Measurements from ENCODE around the gene ITPKB.
"Not testable (repeated sequence)": the region's sequence is repeated elsewhere in the genome, so short reads cannot be mapped to it uniquely, and the experiment has no call there.

Gene ITPKB

GRCh38 chr1:226723657-226724532 is 15.2 kb downstream of the ITPKB start:
- H3K27ac Mint-ChIP-seq, result peak overlapping the region; percentile 95
- H3K36me3 Mint-ChIP-seq, result peaks cover 15% of the 10 kb centered on the region
- H3K4me3 Mint-ChIP-seq, result peak overlapping the region; percentile 83

GRCh38 chr1:226722901-226723656 is 16.0 kb downstream of the ITPKB start:
- H3K27me3 Mint-ChIP-seq, result no peaks in the 10 kb centered on the region
- H3K27ac Mint-ChIP-seq, result peak overlapping the region; percentile 95
- peak overlapping the region; percentile 83 for H3K4me3 Mint-ChIP-seq
- H3K4me1 Mint-ChIP-seq, result peaks cover 94% of the 10 kb centered on the region
- H3K9me3 Mint-ChIP-seq, result no peaks in the 10 kb centered on the region
- peaks cover 13% of the 10 kb centered on the region for H3K36me3 Mint-ChIP-seq

More at GRCh38 chr1:226723657-226724532, 15.2 kb downstream of the ITPKB start:
- H3K4me1 Mint-ChIP-seq, result peaks cover 95% of the 10 kb centered on the region
- no peaks in the 10 kb centered on the region for H3K9me3 Mint-ChIP-seq
- H3K27me3 Mint-ChIP-seq, result no peaks in the 10 kb centered on the region

- Mint-ChIP-seq H3K4me1 (peaks cover 92% of the 10 kb centered on the region), H3K27me3 (no peaks in the 10 kb centered on the region), H3K27ac (peak overlapping the region; percentile 95), H3K9me3 (no peaks in the 10 kb centered on the region), H3K4me3 (peak overlapping the region; percentile 83), H3K36me3 (peaks cover 14% of the 10 kb centered on the region)
Measured at GRCh38 chr1:226722240-226722900, 16.7 kb downstream of the ITPKB start.

GRCh38 chr1:226720574-226720973 is 18.5 kb downstream of the ITPKB start:
- Mint-ChIP-seq H3K4me1 (peaks cover 91% of the 10 kb centered on the region), H3K36me3 (peaks cover 10% of the 10 kb centered on the region), H3K27ac (peak overlapping the region; percentile 97)
- not testable (repeated sequence) for H3K9me3 Mint-ChIP-seq, H3K4me3 Mint-ChIP-seq, H3K27me3 Mint-ChIP-seq

DNA sequence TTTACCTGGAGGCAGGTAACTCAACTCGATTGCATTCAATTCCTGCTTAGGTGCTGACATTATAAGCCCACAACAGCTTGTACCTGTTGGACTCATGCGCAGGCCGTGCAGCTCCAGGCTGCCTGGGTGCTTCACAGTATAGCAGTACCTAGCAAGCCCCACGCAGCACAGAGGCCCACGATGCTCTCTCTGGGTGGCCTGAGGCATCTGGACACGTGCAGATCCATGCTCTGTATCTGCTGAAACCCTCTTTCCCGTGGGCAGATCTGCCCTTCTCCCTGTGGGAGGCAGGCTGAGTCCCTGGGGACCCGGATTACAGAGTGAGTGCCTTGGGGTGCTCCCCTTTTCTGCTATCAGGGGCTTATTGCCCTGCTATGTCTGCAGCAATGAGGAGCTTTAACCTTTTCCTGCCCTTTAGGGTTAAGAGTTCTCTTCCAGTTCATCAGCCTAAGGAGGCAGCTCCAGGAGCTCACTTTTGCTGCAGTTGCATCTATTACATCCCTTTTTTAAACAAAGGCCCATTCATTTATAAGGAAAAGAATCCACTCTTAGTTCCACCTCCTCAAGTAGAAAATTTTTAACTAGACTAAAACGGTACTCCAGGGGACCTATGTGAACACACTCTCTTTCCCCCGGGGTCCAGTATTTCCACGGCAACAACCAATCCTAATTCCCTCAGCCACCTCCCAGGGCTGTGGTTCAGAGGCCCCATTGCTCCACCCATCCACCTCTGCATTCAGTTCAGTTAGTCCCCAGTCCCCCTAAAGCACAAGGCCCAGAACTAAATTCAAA is 19.3 kb downstream of the ITPKB start:
- peaks cover 91% of the 10 kb centered on the region for H3K4me1 Mint-ChIP-seq
- no peaks in the 10 kb centered on the region for H3K9me3 Mint-ChIP-seq
- H3K27me3 Mint-ChIP-seq, result no peaks in the 10 kb centered on the region
- peak overlapping the region; percentile 58 for H3K4me3 Mint-ChIP-seq
- H3K36me3 Mint-ChIP-seq, result peaks cover 10% of the 10 kb centered on the region
- H3K27ac Mint-ChIP-seq, result peak overlapping the region; percentile 97

DNA sequence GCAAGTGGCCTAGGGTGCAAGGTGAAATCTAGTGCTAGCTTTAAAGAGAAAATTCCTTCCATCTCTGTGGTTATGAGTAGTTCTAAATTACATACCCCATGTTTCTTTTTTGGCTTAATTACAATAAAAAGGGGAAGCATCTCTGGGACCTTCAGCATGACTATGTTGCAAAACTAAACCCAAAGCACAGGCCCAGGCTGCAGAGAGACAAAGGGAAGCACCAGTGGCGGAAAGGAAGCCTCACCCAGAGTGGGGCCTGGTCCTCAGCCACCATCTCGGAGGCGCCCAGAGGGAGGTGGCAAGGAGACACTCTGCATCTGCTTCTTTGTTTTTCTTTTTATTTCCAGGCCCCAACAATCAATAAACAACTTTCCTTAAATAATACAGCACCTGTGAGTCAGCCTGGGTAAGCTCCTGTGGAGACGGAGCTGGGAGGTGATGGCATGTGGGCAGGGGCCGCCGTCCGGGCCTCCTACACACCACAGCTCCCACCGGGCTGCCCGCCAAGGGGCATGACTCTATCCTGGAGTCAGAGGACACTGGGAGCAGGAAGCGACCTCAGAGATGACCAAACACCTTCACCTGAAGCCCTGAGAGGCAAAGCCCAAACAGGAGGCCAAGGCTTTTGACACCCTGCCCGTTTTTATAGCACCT is 21.7 kb downstream of the ITPKB start:
- H3K9me3 Mint-ChIP-seq, result no peaks in the 10 kb centered on the region
- H3K36me3 Mint-ChIP-seq, result peaks cover 17% of the 10 kb centered on the region
- H3K4me1 Mint-ChIP-seq, result peaks cover 91% of the 10 kb centered on the region
- H3K27ac Mint-ChIP-seq, result peak overlapping the region; percentile 84
- peak overlapping the region; percentile 57 for H3K4me3 Mint-ChIP-seq
- H3K27me3 Mint-ChIP-seq, result no peaks in the 10 kb centered on the region

- H3K27ac Mint-ChIP-seq, result peak overlapping the region; percentile 84
- peaks cover 17% of the 10 kb centered on the region for H3K36me3 Mint-ChIP-seq
- H3K9me3 Mint-ChIP-seq, result no peaks in the 10 kb centered on the region
- no peaks in the 10 kb centered on the region for H3K27me3 Mint-ChIP-seq
- peak overlapping the region; percentile 57 for H3K4me3 Mint-ChIP-seq
- peaks cover 92% of the 10 kb centered on the region for H3K4me1 Mint-ChIP-seq
Measured at GRCh38 chr1:226716577-226716976, 22.5 kb downstream of the ITPKB start.

GRCh38 chr1:226714148-226714547 is 24.9 kb downstream of the ITPKB start:
- Mint-ChIP-seq H3K9me3 (no peaks in the 10 kb centered on the region), H3K36me3 (peaks cover 14% of the 10 kb centered on the region), H3K4me1 (peaks cover 95% of the 10 kb centered on the region), H3K4me3 (no peak overlapping the region), H3K27ac (peak overlapping the region; percentile 99), H3K27me3 (no peaks in the 10 kb centered on the region)

DNA sequence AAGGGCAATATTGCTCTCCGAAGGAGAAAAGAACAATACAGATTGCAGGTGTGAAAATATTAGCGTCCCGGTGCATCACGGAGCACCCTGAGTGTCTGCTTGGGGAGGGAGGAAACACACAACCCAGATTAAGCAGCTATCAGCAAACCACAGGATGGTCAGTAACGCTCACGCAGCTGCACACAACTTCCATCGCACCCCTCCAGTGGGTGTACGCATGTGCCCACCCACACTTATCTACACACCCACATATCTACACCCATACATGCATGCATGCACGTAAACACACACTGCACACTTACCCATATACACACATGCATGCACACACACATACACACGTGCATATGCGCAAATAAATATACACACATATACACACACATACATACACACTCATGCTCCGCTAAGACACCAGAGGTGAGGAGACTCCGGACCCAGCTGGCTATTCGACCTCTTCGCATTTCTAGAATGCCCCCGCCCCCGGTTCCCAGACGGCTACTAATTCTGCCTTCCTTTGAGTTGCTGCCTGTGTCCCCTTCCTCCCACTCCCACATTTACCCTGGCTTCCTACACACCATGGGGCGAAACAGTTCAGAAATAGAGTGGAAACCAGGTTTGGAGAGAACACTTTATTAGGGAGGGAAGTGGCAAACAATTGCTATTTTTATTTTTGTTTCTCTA is 26.2 kb downstream of the ITPKB start:
- peak overlapping the region; percentile 99 for H3K27ac Mint-ChIP-seq
- H3K9me3 Mint-ChIP-seq, result no peaks in the 10 kb centered on the region
- no peaks in the 10 kb centered on the region for H3K27me3 Mint-ChIP-seq
- H3K4me1 Mint-ChIP-seq, result peaks cover 98% of the 10 kb centered on the region
- peak overlapping the region; percentile 69 for H3K4me3 Mint-ChIP-seq
- H3K36me3 Mint-ChIP-seq, result peaks cover 14% of the 10 kb centered on the region

- H3K36me3 Mint-ChIP-seq, result peaks cover 14% of the 10 kb centered on the region
Measured at GRCh38 chr1:226711976-226712741, 26.9 kb downstream of the ITPKB start.

GRCh38 chr1:226710501-226710900 is 28.6 kb downstream of the ITPKB start:
- Mint-ChIP-seq H3K9me3 (no peaks in the 10 kb centered on the region), H3K4me1 (peaks cover 96% of the 10 kb centered on the region), H3K36me3 (peaks cover 19% of the 10 kb centered on the region), H3K4me3 (peak overlapping the region; percentile 84), H3K27ac (peak overlapping the region; percentile 96), H3K27me3 (no peaks in the 10 kb centered on the region)

More at GRCh38 chr1:226711976-226712741, 26.9 kb downstream of the ITPKB start:
- peaks cover 97% of the 10 kb centered on the region for H3K4me1 Mint-ChIP-seq
- peak overlapping the region; percentile 69 for H3K4me3 Mint-ChIP-seq
- peak overlapping the region; percentile 99 for H3K27ac Mint-ChIP-seq
- H3K9me3 Mint-ChIP-seq, result no peaks in the 10 kb centered on the region
- H3K27me3 Mint-ChIP-seq, result no peaks in the 10 kb centered on the region

DNA sequence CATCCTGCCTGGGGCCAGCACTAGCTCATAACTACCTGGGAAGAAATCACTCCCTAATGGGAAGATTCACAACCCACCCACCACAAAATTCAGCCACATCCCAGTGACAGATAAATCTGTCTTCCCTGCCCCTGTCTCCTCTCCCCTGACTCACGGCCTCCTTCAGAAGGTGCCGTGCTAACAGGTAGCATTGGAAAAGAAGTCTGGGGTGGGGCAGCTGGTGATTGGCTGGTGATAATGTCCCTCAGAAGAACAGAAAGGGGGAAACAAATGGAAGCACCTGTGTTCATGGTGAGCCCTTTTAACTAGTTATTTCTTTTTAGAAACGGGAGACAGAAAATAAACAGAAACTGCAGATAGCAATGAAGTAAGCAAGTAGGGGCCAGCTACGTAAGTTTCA is 29.1 kb downstream of the ITPKB start:
- Mint-ChIP-seq H3K27me3 (no peaks in the 10 kb centered on the region), H3K27ac (peak overlapping the region; percentile 96), H3K4me3 (peak overlapping the region; percentile 84), H3K36me3 (peaks cover 21% of the 10 kb centered on the region), H3K4me1 (peaks cover 94% of the 10 kb centered on the region), H3K9me3 (no peaks in the 10 kb centered on the region)

DNA sequence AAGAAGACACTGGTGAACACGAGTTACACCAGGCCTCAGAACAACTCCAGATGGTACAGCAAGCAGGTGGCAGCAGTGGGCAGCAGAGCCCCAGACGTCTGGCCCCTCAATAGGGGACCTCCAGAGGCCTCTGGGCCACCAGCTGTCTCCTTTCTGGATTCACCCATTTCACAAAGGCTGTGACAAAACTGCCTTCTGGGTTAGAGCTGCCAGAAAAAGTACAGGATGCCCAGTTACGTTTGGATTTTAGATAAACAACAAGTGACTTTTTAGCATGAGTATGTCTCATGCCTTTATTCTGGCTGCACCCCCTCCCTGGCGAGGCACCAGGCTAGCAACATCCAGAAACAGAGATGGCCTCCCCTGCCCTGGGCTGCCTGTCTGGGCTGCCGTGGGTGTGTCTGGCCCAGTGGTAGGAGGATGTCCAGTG is 30.1 kb downstream of the ITPKB start:
- Mint-ChIP-seq H3K4me3 (peak overlapping the region; percentile 84), H3K4me1 (peaks cover 94% of the 10 kb centered on the region), H3K36me3 (peaks cover 18% of the 10 kb centered on the region), H3K27ac (peak overlapping the region; percentile 99), H3K9me3 (no peaks in the 10 kb centered on the region), H3K27me3 (no peaks in the 10 kb centered on the region)
